Activated CD8-positive, alpha-beta memory T cell treated with anti-CD3 and anti-CD28 coated beads, Interleukin-2, amount 10 ng/mL, durations not matched to agents 7 days and 5 days (primary cell): ENCODE measurements around the gene BCL2. TPM values are rescaled to one million over a fixed set of nuclear protein-coding genes. Genes with fewer than 3 reads are reported as not detected.
"Not testable (repeated sequence)": the region's sequence is repeated elsewhere in the genome, so short reads cannot be mapped to it uniquely, and the experiment has no call there.

Experiments
- ATAC-seq: fragments of 150-1000 bp; cut with Tn5 transposase; one replicate; pipeline ENCODE4 v1.10.0; 2021; ENCODE audit warnings: moderate library complexity
- CTCF ChIA-PET: fragments of 350-600 bp; sonication (Branson Sonifier 250); formaldehyde crosslinking; loops from one replicate; lab custom pipeline; 2021; ENCODE audit warnings: antibody characterized with exemption; lab: Charles Lee
- DNase-seq: peaks from one replicate; pipeline ENCODE4 v3.0.0-alpha.2; 2020
- H3K27ac Mint-ChIP-seq: one replicate; pipeline ENCODE4 v1.8.0; 2021; ENCODE audit warnings: mild to moderate bottlenecking, mixed read lengths
- H3K27me3 Mint-ChIP-seq: one replicate; pipeline ENCODE4 v1.8.0; 2021; ENCODE audit warnings: mixed read lengths
- H3K36me3 Mint-ChIP-seq: one replicate; pipeline ENCODE4 v1.8.0; 2021; ENCODE audit warnings: mild to moderate bottlenecking, mixed read lengths
- H3K4me1 Mint-ChIP-seq: one replicate; pipeline ENCODE4 v1.8.0; 2021; ENCODE audit warnings: mixed read lengths
- H3K4me3 Mint-ChIP-seq: one replicate; pipeline ENCODE4 v1.8.0; 2021; ENCODE audit warnings: mild to moderate bottlenecking, moderate library complexity, mixed read lengths
- H3K9me3 Mint-ChIP-seq: one replicate; pipeline ENCODE4 v1.8.0; 2022; ENCODE audit warnings: low read depth, mixed read lengths
- total RNA-seq, 2 experiments: library from RNA; stranded (reverse); gene quantifications; one replicate each; pipeline ENCODE4 v1.2.3, GENCODE V29; 2021

BCL2 gene
- total RNA-seq, 2 experiments from 2014 or later, result 118 to 143 TPM

- Mint-ChIP-seq H3K27ac (no peak overlapping the region), H3K36me3 (peaks cover 20% of the 10 kb centered on the region), H3K4me3 (no peak overlapping the region), H3K9me3 (no peaks in the 10 kb centered on the region), H3K4me1 (peaks cover 34% of the 10 kb centered on the region), H3K27me3 (no peaks in the 10 kb centered on the region)
- ATAC-seq, result no peak
- CTCF ChIA-PET, result interaction anchor here (1.9 to 2.3 kb wide), 2 partner anchors 44 to 119 kb away, joined by 6 to 11 read pairs; no protein-coding TSS in a partner anchor
- no peak for DNase-seq
These were observed 120.5 kb downstream of the BCL2 start for GRCh38 chr18:63198868-63199742.

GRCh38 chr18:63198098-63198760 is 121.3 kb downstream of the BCL2 start:
- Mint-ChIP-seq H3K4me3 (no peak overlapping the region), H3K27me3 (no peaks in the 10 kb centered on the region), H3K4me1 (peaks cover 31% of the 10 kb centered on the region), H3K27ac (no peak overlapping the region), H3K9me3 (no peaks in the 10 kb centered on the region), H3K36me3 (peaks cover 22% of the 10 kb centered on the region)
- CTCF ChIA-PET, result interaction anchor here (0.9 to 4.8 kb wide), 10 partner anchors 8 to 120 kb away, joined by 3 to 43 read pairs (median 4); partner anchors contain the start of gene BCL2
- DNase-seq (no peak), ATAC-seq (no peak)

GRCh38 chr18:63197246-63197869 is 122.2 kb downstream of the BCL2 start:
- H3K9me3 Mint-ChIP-seq, result no peaks in the 10 kb centered on the region
- DNase-seq (peak; percentile 58), ATAC-seq (peak; percentile 36)
- H3K4me3 Mint-ChIP-seq, result no peak overlapping the region
- CTCF ChIA-PET, result interaction anchor here (0.7 to 4.8 kb wide), 18 partner anchors 9 to 126 kb away, joined by 3 to 43 read pairs (median 4); partner anchors contain the start of gene BCL2
- H3K27me3 Mint-ChIP-seq, result no peaks in the 10 kb centered on the region
- peaks cover 31% of the 10 kb centered on the region for H3K4me1 Mint-ChIP-seq
- H3K36me3 Mint-ChIP-seq, result peaks cover 25% of the 10 kb centered on the region
- H3K27ac Mint-ChIP-seq, result no peak overlapping the region

- DNase-seq (no peak), ATAC-seq (no peak)
- CTCF ChIA-PET, result interaction anchor here (0.6 to 4.8 kb wide), 11 partner anchors 8 to 243 kb away, joined by 3 to 43 read pairs (median 5); partner anchors contain the start of gene BCL2
- peak overlapping the region; percentile 21 for H3K27ac Mint-ChIP-seq
- peaks cover 27% of the 10 kb centered on the region for H3K4me1 Mint-ChIP-seq
- H3K36me3 Mint-ChIP-seq, result peaks cover 27% of the 10 kb centered on the region
- no peaks in the 10 kb centered on the region for H3K9me3 Mint-ChIP-seq
- H3K27me3 Mint-ChIP-seq, result no peaks in the 10 kb centered on the region
- H3K4me3 Mint-ChIP-seq, result no peak overlapping the region
These were observed 124.0 kb downstream of the BCL2 start for GRCh38 chr18:63195326-63196159.

- H3K27me3 Mint-ChIP-seq, result no peaks in the 10 kb centered on the region
- H3K4me1 Mint-ChIP-seq, result peaks cover 47% of the 10 kb centered on the region
- no peak overlapping the region for H3K27ac Mint-ChIP-seq
- H3K9me3 Mint-ChIP-seq, result no peaks in the 10 kb centered on the region
- ATAC-seq (no peak), DNase-seq (no peak)
- H3K4me3 Mint-ChIP-seq, result no peak overlapping the region
- CTCF ChIA-PET, result interaction anchor here (0.9 to 1.1 kb wide), 2 partner anchors 12 to 35 kb away, joined by 3 to 4 read pairs; no protein-coding TSS in a partner anchor
- H3K36me3 Mint-ChIP-seq, result peaks cover 37% of the 10 kb centered on the region
These were observed 126.7 kb downstream of the BCL2 start for GRCh38 chr18:63192885-63193349.

GRCh38 chr18:63192126-63192884 is 127.3 kb downstream of the BCL2 start:
- H3K9me3 Mint-ChIP-seq, result no peaks in the 10 kb centered on the region
- no peak overlapping the region for H3K4me3 Mint-ChIP-seq
- H3K36me3 Mint-ChIP-seq, result peaks cover 37% of the 10 kb centered on the region
- ATAC-seq, result no peak
- no peak for DNase-seq
- no peak overlapping the region for H3K27ac Mint-ChIP-seq
- H3K4me1 Mint-ChIP-seq, result peaks cover 53% of the 10 kb centered on the region
- H3K27me3 Mint-ChIP-seq, result no peaks in the 10 kb centered on the region
- CTCF ChIA-PET, result interaction anchor here (0.9 to 1.4 kb wide), 3 partner anchors 12 to 35 kb away, joined by 3 to 4 read pairs (median 3); no protein-coding TSS in a partner anchor

- Mint-ChIP-seq H3K4me1 (peaks cover 62% of the 10 kb centered on the region), H3K36me3 (peaks cover 36% of the 10 kb centered on the region), H3K27ac (no peak overlapping the region), H3K4me3 (no peak overlapping the region), H3K27me3 (no peaks in the 10 kb centered on the region), H3K9me3 (no peaks in the 10 kb centered on the region)
- CTCF ChIA-PET, result interaction anchor here (1.4 kb wide), 1 partner anchor 27 kb away, joined by 3 read pairs; no protein-coding TSS in a partner anchor
- ATAC-seq (no peak), DNase-seq (no peak)
These were observed 128.2 kb downstream of the BCL2 start for GRCh38 chr18:63191413-63191812.

- H3K27ac Mint-ChIP-seq, H3K9me3 Mint-ChIP-seq, H3K4me3 Mint-ChIP-seq, ATAC-seq, DNase-seq, CTCF ChIA-PET, H3K27me3 Mint-ChIP-seq: not testable (repeated sequence)
- peaks cover 65% of the 10 kb centered on the region for H3K4me1 Mint-ChIP-seq
- H3K36me3 Mint-ChIP-seq, result peaks cover 36% of the 10 kb centered on the region
These were observed 128.7 kb downstream of the BCL2 start for GRCh38 chr18:63190838-63191237.

- ATAC-seq (no peak), DNase-seq (no peak)
- Mint-ChIP-seq H3K4me3 (no peak overlapping the region), H3K27me3 (no peaks in the 10 kb centered on the region), H3K4me1 (peaks cover 69% of the 10 kb centered on the region), H3K36me3 (peaks cover 42% of the 10 kb centered on the region), H3K9me3 (no peaks in the 10 kb centered on the region), H3K27ac (no peak overlapping the region)
- CTCF ChIA-PET, result interaction anchor here (0.9 to 1.6 kb wide), 2 partner anchors 35 to 87 kb away, joined by 3 to 4 read pairs; no protein-coding TSS in a partner anchor
These were observed 129.8 kb downstream of the BCL2 start for GRCh38 chr18:63189817-63190216.

- no peak for DNase-seq
- CTCF ChIA-PET, result interaction anchor here (1.6 kb wide), 1 partner anchor 34 kb away, joined by 4 read pairs; no protein-coding TSS in a partner anchor
- no peaks in the 10 kb centered on the region for H3K9me3 Mint-ChIP-seq
- H3K27me3 Mint-ChIP-seq, result no peaks in the 10 kb centered on the region
- no peak overlapping the region for H3K4me3 Mint-ChIP-seq
- H3K36me3 Mint-ChIP-seq, result peaks cover 45% of the 10 kb centered on the region
- H3K27ac Mint-ChIP-seq, result no peak overlapping the region
- no peak for ATAC-seq
- peaks cover 75% of the 10 kb centered on the region for H3K4me1 Mint-ChIP-seq
These were observed 130.5 kb downstream of the BCL2 start for GRCh38 chr18:63189041-63189440.

- DNase-seq (no peak), ATAC-seq (no peak)
- Mint-ChIP-seq H3K36me3 (peaks cover 45% of the 10 kb centered on the region), H3K9me3 (no peaks in the 10 kb centered on the region), H3K27ac (no peak overlapping the region), H3K4me3 (no peak overlapping the region), H3K27me3 (no peaks in the 10 kb centered on the region), H3K4me1 (peaks cover 78% of the 10 kb centered on the region)
- CTCF ChIA-PET, result interaction anchor here (0.9 to 2.2 kb wide), 2 partner anchors 9 to 130 kb away, joined by 4 to 16 read pairs; partner anchors contain the start of gene BCL2
These were observed 131.6 kb downstream of the BCL2 start for GRCh38 chr18:63187791-63188460.
